GM21515 (cell line): ENCODE results near the gene FARS2.

ENCODE experiments used
- ATAC-seq: cut with Tn5 transposase; IDR thresholded peaks from one replicate; pipeline ENCODE4 v1.9.1; 2021; ENCODE audit not compliant: unreplicated experiment

The FARS2 gene

GRCh38 chr6:5610640-5611039 lies 349.3 kb downstream of the FARS2 start:
- ATAC-seq = no peak

- ATAC-seq = no peak
Observed at GRCh38 chr6:5617179-5617578, 355.9 kb downstream of the FARS2 start.

GRCh38 chr6:5619249-5619648 lies 357.9 kb downstream of the FARS2 start:
- ATAC-seq = peak; percentile 92

- ATAC-seq = no peak
Observed at GRCh38 chr6:5622276-5623005, 361.1 kb downstream of the FARS2 start.

GRCh38 chr6:5623769-5624168 lies 362.5 kb downstream of the FARS2 start:
- no peak for ATAC-seq

- no peak for ATAC-seq
Observed at GRCh38 chr6:5624256-5624655, 362.9 kb downstream of the FARS2 start.

- ATAC-seq = peak; percentile 91
Observed at GRCh38 chr6:5626727-5627426, 365.6 kb downstream of the FARS2 start.

- ATAC-seq = no peak
Observed at GRCh38 chr6:5630636-5631035, 369.3 kb downstream of the FARS2 start.

GRCh38 chr6:5632348-5632935 lies 371.1 kb downstream of the FARS2 start:
- ATAC-seq = no peak

- ATAC-seq = no peak
Observed at GRCh38 chr6:5634525-5634924, 373.2 kb downstream of the FARS2 start.

GRCh38 chr6:5636210-5637030 lies 375.1 kb downstream of the FARS2 start:
- ATAC-seq = no peak

- no peak for ATAC-seq
Observed at GRCh38 chr6:5637714-5638113, 376.4 kb downstream of the FARS2 start.

GRCh38 chr6:5638666-5639065 lies 377.4 kb downstream of the FARS2 start:
- ATAC-seq = no peak

- ATAC-seq = no peak
Observed at GRCh38 chr6:5639193-5639592, 377.9 kb downstream of the FARS2 start.

- no peak for ATAC-seq
Observed at GRCh38 chr6:5640614-5641013, 379.3 kb downstream of the FARS2 start.

- no peak for ATAC-seq
Observed at GRCh38 chr6:5644523-5645185, 383.3 kb downstream of the FARS2 start.

GRCh38 chr6:5645328-5646290 lies 384.3 kb downstream of the FARS2 start:
- no peak for ATAC-seq

- ATAC-seq = no peak
Observed at GRCh38 chr6:5652406-5653137, 391.3 kb downstream of the FARS2 start.

GRCh38 chr6:5653801-5654200 lies 392.5 kb downstream of the FARS2 start:
- no peak for ATAC-seq
